Measurements from ENCODE around the gene TIMELESS.
"Not testable (repeated sequence)": the region's sequence is repeated elsewhere in the genome, so short reads cannot be mapped to it uniquely, and the experiment has no call there.

The TIMELESS gene

GRCh38 chr12:56462565-56462964 lies 13.3 kb upstream of the TIMELESS start:
- Histone ChIP-seq H3K9me3 (no peaks in the 10 kb centered on the region), H3K4me2 (no peak overlapping the region), H3K36me3 (no peaks in the 10 kb centered on the region), H3K4me1 (peaks cover 25% of the 10 kb centered on the region), H3K27me3 (no peaks in the 10 kb centered on the region), H3K9ac (no peak overlapping the region), H4K20me1 (no peaks in the 10 kb centered on the region), H3K4me3 (no peak overlapping the region), H3K27ac (no peak overlapping the region)
- TF ChIP-seq Cebpa-rat (IDR thresholded peaks at IDR 0.05), result no peak

- no peak for TF ChIP-seq Cebpa-rat (IDR thresholded peaks at IDR 0.05)
- Histone ChIP-seq H3K4me3 (no peak overlapping the region), H3K9me3 (no peaks in the 10 kb centered on the region), H3K4me2 (no peak overlapping the region), H3K4me1 (peaks cover 22% of the 10 kb centered on the region), H4K20me1 (no peaks in the 10 kb centered on the region), H3K9ac (no peak overlapping the region), H3K36me3 (no peaks in the 10 kb centered on the region), H3K27me3 (no peaks in the 10 kb centered on the region), H3K27ac (no peak overlapping the region)
Measured at GRCh38 chr12:56461235-56462159, 12.3 kb upstream of the TIMELESS start.

GRCh38 chr12:56457817-56458216 lies 8.6 kb upstream of the TIMELESS start:
- Histone ChIP-seq H3K4me1 (peaks cover 22% of the 10 kb centered on the region), H3K36me3 (no peaks in the 10 kb centered on the region), H3K27me3 (no peaks in the 10 kb centered on the region), H3K4me2 (no peak overlapping the region), H3K9me3 (no peaks in the 10 kb centered on the region), H3K9ac (no peak overlapping the region), H3K27ac (no peak overlapping the region), H3K4me3 (no peak overlapping the region), H4K20me1 (no peaks in the 10 kb centered on the region)
- no peak for TF ChIP-seq Cebpa-rat (IDR thresholded peaks at IDR 0.05)

GRCh38 chr12:56454557-56454956 lies 5.3 kb upstream of the TIMELESS start, which contains the start of gene MIP:
Gene MIP (minus strand): TSS chr12:56454657. CDS start chr12:56454613, 44 bp downstream.
- Histone ChIP-seq H3K27me3 (no peaks in the 10 kb centered on the region), H3K27ac (no peak within 1 kb of the TSS), H3K4me3 (no peak within 1 kb of the TSS), H3K36me3 (no peaks in the 10 kb centered on the region), H3K4me2 (no peak within 1 kb of the TSS), H3K4me1 (peaks cover 19% of the 10 kb centered on the region), H4K20me1 (no peaks in the 10 kb centered on the region), H3K9ac (no peak within 1 kb of the TSS), H3K9me3 (no peaks in the 10 kb centered on the region)
- TF ChIP-seq Cebpa-rat (IDR thresholded peaks at IDR 0.05), result no peak

- H3K4me3 ChIP-seq, result no peak overlapping the region
- H3K9ac ChIP-seq, result no peak overlapping the region
- H3K27me3 ChIP-seq, result no peaks in the 10 kb centered on the region
- TF ChIP-seq Cebpa-rat (IDR thresholded peaks at IDR 0.05), result no peak
- no peak overlapping the region for H3K4me2 ChIP-seq
- H3K9me3 ChIP-seq, result no peaks in the 10 kb centered on the region
- no peaks in the 10 kb centered on the region for H4K20me1 ChIP-seq
- no peaks in the 10 kb centered on the region for H3K36me3 ChIP-seq
- peaks cover 24% of the 10 kb centered on the region for H3K4me1 ChIP-seq
- no peak overlapping the region for H3K27ac ChIP-seq
Measured at GRCh38 chr12:56451147-56451546, 1.9 kb upstream of the TIMELESS start.

GRCh38 chr12:56450241-56450640 lies 1.0 kb upstream of the TIMELESS start:
- Histone ChIP-seq H3K9ac (no peak overlapping the region), H3K4me1 (peaks cover 24% of the 10 kb centered on the region)

GRCh38 chr12:56449622-56449984 lies 377 bp upstream of the TIMELESS start:
- Histone ChIP-seq H4K20me1 (no peaks in the 10 kb centered on the region), H3K9me3 (peaks cover 4% of the 10 kb centered on the region), H3K9ac (peak overlapping the region; percentile 91), H3K36me3 (peaks cover 10% of the 10 kb centered on the region), H3K4me3 (peak overlapping the region; percentile 80), H3K27me3 (no peaks in the 10 kb centered on the region), H3K4me1 (peaks cover 24% of the 10 kb centered on the region), H3K4me2 (peak overlapping the region; percentile 96), H3K27ac (peak overlapping the region; percentile 90)
- TF ChIP-seq Cebpa-rat (IDR thresholded peaks at IDR 0.05), result no peak

More at GRCh38 chr12:56450241-56450640, 1.0 kb upstream of the TIMELESS start:
- Histone ChIP-seq H3K9me3 (no peaks in the 10 kb centered on the region), H3K4me2 (peak overlapping the region; percentile 96), H3K27ac (no peak overlapping the region), H4K20me1 (no peaks in the 10 kb centered on the region), H3K36me3 (peaks cover 5% of the 10 kb centered on the region; the same call in 1 of the 2 replicates), H3K4me3 (no peak overlapping the region), H3K27me3 (no peaks in the 10 kb centered on the region)
- TF ChIP-seq Cebpa-rat (IDR thresholded peaks at IDR 0.05), result no peak

GRCh38 chr12:56443208-56443607 lies 6.0 kb downstream of the TIMELESS start:
- H3K4me3 ChIP-seq, H3K27ac ChIP-seq, H3K4me1 ChIP-seq, H4K20me1 ChIP-seq, H3K27me3 ChIP-seq, H3K4me2 ChIP-seq, H3K9ac ChIP-seq: not testable (repeated sequence)
- H3K9me3 ChIP-seq, result peaks cover 27% of the 10 kb centered on the region
- H3K36me3 ChIP-seq, result peaks cover 52% of the 10 kb centered on the region

- peaks cover 5% of the 10 kb centered on the region; the same call in 1 of the 2 replicates for H3K9me3 ChIP-seq
- TF ChIP-seq Cebpa-rat (IDR thresholded peaks at IDR 0.05), result no peak
- H3K27ac ChIP-seq, result no peak overlapping the region
Measured at GRCh38 chr12:56437430-56438176, 11.6 kb downstream of the TIMELESS start.

GRCh38 chr12:56434828-56435227 lies 14.4 kb downstream of the TIMELESS start:
- Histone ChIP-seq H3K36me3 (peaks cover 50% of the 10 kb centered on the region), H3K27me3 (no peaks in the 10 kb centered on the region), H3K4me1 (peaks cover 10% of the 10 kb centered on the region), H3K4me2 (no peak overlapping the region), H3K4me3 (no peak overlapping the region), H3K9ac (no peak overlapping the region), H4K20me1 (no peaks in the 10 kb centered on the region), H3K9me3 (no peaks in the 10 kb centered on the region), H3K27ac (no peak overlapping the region)
- no peak for TF ChIP-seq Cebpa-rat (IDR thresholded peaks at IDR 0.05)

More at GRCh38 chr12:56437430-56438176, 11.6 kb downstream of the TIMELESS start:
- no peak overlapping the region for H3K9ac ChIP-seq
- H3K4me2 ChIP-seq, result no peak overlapping the region
- peaks cover 10% of the 10 kb centered on the region for H3K4me1 ChIP-seq
- H4K20me1 ChIP-seq, result no peaks in the 10 kb centered on the region
- peaks cover 44% of the 10 kb centered on the region for H3K36me3 ChIP-seq
- no peaks in the 10 kb centered on the region for H3K27me3 ChIP-seq
- H3K4me3 ChIP-seq, result no peak overlapping the region
